Right renal cortex interstitium (tissue), 3 donors: ENCODE measurements around the gene OTULINL. TPM values are rescaled to one million over a fixed set of nuclear protein-coding genes. Genes with fewer than 3 reads are reported as not detected.
"Not testable (repeated sequence)": the region's sequence is repeated elsewhere in the genome, so short reads cannot be mapped to it uniquely, and the experiment has no call there.

Experiments
- DNase-seq, 3 donors: peaks; one replicate each; pipeline ENCODE4 v3.0.0-alpha.2; 2013; ENCODE audit warnings: low read depth in 3 of 3, low spot score in 2 of 3
- polyA plus RNA-seq, 3 donors: library from polyadenylated mRNA; unstranded; fragments of 120-200 nt; gene quantifications; one replicate each; pipeline ENCODE4 v1.2.1, GENCODE V29; 2013; ENCODE audit not compliant: insufficient read length in 3 of 3

Gene OTULINL
- 10 to 100 TPM in 2 of 3 donors, 1 to 10 TPM in 1; 9.2 to 11.5 (median 10.3) TPM for polyA plus RNA-seq

DNA sequence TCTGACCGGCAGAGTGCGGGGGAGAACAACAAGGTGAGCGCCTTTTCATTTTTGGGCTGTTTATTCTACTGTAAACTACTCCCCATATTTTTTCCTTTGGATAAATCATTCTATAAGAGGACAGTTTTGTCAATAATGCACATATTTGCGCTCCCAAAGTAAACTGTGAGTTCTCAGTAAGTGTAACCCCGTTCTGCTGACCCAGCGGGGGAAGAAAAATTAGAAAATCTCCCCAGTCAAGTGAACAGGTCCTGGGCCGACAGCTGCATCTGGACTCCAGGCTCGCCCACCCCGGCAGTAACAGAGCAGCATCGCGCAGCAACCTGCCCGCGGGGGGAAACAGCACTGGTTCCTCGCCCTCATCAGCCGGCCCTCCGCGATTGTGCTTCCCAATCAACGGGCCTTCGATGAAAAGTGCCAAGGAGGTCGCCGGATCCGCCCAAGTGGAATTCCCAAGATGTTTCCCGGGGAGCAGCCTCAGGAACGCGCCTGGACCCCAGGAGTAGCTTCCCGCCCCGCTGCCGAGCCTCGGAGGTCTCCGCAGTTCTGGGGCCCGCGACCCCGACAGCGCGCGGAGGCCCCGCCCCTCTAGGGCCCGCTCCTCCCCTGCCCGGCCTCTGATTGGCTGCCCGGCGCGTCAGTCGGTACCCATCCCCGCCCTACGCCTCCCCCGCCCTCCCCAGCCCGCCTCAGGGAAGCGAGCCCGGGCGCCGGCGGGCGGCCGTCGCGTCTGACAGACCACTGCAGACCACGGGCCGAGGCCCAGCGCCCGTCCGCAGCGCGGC, at the start of gene OTULINL:
OTULINL (plus strand) TSS at position 687 of the 785 bp plus-strand sequence. CDS start 103 bp downstream, outside the sequence.
- DNase-seq: peak; percentile 48 to 74 (median 70)

DNA sequence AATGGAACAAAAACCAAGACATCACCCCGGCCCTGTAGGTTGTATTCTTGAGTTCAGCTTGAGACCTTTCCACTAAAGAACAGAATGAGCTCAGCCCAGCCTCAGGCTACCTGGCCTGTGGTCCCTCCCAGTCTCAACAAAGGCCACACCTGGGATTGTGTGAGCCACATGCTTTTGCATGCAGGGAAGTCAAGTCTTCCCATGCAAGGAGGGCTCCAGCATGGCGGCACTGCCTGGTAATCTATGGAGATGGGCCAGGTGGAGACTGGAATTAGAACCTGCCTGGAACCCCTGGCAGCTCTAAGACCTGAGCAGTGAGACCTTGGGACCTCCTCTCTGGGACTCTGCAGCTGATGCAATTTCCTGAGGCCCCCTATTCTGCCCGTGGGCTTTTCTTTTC, 49.4 kb upstream of the OTULINL start:
- DNase-seq: no peak

DNA sequence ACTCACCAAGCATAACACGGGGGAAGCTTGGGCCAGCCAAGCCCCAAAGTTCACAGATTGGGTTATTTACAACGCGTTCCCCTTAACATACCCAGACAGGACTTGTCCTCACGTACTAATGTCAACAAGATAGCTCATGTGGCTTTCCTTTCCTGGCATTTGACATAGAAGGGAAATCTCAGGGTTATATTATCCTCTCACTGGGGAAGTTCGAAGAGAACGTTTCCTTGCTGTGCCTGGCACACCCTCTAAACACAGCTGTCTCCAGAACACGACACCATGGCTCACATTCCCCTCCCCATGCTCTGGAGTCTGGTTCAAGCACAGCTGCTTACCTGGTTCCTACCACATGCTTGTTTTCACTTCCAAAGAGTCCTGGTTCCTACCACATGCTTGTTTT, 46.8 kb upstream of the OTULINL start:
- peak in 2 of 3 donors; percentile 15 to 24 for DNase-seq

DNA sequence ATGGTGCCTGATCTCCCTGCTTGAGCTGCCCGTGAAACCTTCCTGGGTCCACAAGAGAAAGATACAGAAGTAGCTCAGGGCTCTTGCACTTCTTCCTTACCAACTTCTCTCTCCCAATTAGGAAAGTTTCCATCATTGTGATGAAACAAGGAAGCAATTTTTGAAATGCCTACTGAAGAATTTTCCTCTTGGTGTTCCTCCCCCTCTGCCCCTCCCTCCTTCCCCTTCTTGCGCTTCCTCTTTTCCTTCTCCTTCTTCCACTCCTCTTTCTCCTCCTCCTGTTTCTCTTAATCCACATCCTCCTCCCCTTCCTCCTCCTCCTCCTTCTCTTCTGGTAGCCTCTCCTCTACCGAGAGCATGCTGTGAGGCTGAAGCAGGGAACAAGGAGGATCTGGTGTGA, 36.3 kb upstream of the OTULINL start:
- DNase-seq: no peak

DNA sequence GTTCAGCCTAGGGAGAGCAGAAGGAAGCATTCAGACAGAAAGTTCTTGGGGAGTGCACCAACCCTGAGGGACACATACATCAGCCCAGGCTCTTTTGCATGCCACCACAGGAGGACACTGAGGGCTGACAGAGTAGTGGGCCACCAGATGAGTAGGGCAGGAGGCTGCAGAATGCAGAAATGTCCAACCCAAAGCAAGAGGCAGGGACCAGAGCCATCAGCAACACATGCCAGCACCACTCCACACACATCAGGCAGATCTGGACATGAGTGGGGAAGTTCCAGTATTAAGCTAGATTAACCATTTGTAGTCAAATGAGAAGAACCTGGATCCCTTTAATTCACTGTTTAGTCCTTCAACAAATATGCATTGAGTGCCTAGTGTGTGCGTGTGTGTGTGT, 35.7 kb upstream of the OTULINL start:
- DNase-seq: no peak

DNA sequence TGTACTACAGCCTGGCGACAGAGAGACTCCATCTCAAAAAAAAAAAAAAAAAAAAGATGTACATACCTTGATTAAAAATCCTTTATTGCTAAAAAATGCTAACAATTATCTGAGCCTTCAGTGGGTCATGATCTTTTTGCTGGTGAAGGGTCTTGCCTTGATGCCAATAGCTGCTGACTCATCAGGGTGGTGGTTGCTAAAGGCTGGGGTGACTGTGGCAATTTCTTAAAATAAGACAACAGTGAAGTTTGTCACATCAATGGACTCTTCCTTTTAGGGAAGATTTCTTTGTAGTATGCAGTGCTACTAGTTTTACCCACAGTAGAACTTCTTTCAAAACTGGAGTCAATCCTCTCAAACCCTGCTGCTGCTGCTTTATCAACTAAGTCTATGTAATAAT, 33.9 kb upstream of the OTULINL start:
- no peak for DNase-seq

DNA sequence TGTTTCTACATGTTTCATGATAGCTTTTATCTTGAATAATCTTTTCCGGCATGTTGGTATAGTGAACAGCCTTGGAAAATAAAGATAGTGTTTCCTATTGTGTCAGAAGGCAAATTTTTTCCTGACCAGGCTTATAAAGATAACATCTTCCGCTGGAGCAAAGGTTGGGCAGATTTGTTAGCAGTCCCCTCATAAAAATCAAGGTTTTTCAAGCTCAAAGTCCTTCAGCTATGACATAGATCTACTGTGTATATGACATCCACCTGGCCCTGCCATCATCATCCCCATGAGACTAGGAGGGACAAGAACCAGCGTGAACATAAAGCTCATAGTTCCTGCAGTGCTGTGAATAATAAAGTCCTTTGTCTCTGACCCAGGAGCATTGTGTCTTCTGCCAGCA, 30.4 kb upstream of the OTULINL start:
- DNase-seq: no peak

DNA sequence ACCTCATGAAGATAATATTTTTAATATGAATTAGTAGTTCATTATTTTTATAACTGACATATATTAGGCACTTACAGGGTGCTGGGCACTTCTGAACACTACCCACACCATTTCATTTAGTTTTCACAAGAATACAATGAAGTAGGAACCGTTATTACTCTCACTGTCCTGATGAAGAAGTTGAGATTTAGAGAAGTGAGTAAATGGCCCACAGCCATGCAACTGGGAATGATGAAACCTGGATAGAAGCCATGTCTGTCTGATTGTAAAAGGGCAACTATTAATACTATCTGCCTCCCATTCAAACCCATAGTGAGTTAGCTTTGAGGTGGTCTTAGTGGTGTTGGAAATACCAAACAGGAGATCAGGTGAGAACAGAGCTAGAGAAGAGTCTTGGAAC, 29.6 kb upstream of the OTULINL start:
- no peak for DNase-seq

DNA sequence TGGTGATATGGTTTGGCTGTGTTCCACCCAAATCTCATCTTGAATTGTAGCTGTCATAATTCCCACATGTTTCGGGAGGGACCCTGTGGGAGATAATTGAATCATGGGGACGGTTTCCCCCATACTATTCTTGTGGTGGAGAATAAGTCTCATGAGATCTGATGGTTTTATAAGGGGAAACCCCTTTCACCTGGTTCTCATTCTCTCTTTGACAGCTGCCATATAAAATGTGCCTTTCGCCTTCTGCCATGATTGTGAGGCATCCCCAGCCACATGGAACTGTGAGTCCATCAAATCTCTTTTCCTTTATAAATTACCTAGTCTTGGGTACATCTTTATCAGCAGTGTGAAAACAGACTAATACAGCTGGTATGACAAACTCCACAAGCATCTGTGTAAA, 27.3 kb upstream of the OTULINL start:
- not testable (repeated sequence) for DNase-seq

DNA sequence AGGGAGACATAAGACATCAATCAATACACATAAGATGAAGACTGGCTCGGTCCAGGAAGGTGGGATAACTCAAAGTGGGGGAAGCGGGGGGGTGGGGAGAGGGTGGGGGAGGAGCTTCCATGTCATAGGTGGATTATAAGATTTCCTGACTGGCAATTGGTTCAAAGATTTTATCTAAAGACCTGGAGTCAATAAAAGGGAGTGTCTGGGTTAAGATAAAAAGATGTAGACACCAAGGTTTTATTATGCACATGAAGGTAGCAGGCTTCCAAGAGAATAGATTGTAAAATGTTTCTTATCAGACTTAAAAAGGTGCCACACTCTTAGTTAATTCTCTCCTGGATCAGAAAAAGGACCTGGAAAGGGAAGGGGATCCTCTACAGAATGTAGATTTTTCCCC, 25.6 kb upstream of the OTULINL start:
- DNase-seq: no peak

DNA sequence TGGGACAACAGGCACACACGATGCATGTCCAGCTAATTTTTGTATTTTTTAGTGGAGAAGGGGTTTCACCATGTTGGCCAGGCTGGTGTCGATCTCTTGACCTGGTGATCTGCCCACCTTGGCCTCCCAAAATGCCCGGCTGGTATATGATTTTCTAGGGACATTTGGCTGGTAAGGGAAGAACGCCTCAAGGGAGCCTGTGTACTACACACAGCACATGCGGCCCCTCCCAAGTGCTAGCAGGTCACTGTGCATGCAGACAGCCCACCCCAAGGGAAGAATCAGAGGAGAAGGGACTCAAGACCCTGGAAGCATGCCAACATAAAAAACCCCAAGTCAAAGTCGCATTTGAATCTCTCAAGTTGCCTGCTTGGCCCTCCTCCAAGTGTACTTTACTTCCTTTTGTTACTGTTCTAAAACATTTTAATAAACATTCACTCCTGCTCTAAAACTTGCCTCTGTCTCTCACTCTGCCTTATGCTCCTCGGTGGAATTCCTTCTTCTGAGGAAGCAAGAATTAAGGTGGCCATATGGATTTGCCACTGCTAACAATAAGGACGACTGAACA, 24.3 kb upstream of the OTULINL start:
- no peak for DNase-seq

DNA sequence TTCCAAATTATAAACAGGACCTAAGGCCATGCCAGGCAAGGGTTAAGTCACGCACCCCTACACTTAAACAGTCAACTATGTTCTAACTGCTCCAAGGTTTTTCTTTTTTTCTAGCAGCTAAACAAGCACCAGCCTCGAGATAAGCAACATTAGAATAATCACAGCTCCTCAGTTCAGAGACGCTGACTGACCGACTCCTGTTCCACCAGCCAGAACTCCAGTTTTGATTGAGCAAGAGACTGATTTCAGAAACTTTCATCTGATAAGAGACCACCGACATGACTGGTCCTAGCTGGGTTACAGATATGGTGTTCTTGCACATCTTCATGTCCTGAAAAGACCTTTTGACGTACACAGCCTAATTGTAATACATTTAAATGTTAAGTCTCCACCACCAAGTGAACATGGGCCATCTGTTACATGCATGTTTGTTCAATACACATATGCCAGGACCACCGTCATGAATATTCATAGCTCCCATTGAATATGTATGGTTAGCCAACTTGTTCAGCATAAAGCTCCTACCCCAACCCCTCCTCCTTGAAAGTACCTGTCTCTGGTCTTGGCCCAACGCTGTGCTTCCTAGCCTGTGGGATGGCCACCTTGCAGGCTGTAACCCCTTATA, 23.7 kb upstream of the OTULINL start:
- DNase-seq: no peak

DNA sequence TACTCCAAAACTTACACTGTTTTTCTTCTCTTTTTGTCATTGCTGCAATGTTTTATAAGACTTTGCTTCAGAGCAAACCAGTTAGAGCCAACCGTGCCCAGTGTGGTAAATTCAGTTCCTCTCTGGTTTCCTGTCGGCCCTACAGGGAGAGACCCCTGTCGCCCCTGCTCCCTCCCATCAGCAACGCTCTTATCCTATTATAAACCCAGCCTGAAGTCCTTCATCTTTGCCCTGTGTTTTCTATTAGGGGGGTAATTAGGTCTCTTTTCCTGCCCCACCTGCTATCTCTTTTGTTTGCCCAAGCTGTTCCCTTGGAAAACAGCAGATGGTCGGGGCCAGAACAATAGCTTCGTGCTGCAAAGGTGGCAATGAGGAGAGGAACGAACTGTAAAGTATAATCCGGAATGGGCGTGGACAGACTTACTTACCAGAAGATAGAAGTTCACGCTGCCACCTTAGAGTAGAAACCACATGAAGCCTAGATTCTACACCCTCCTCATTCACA, 21.4 kb upstream of the OTULINL start:
- DNase-seq: no peak

DNA sequence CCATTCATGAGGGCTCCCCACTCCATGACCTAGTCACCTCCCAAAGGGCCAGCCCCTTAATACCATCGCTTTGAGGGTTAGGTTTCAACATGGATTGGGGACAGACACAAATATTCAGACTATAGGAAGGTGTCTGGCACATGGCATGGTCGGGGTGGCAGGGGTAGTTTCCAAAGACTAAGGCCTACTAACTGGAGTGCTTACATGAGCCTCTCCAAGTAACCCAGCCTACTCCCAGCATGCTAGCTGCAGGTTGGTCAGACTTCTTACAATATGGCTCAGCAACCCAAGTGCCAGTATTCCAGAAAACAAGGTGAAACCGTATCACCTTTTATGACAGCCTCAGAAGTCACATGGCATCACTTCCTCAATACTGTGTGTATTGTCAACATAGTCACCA, 19.9 kb upstream of the OTULINL start:
- no peak for DNase-seq

DNA sequence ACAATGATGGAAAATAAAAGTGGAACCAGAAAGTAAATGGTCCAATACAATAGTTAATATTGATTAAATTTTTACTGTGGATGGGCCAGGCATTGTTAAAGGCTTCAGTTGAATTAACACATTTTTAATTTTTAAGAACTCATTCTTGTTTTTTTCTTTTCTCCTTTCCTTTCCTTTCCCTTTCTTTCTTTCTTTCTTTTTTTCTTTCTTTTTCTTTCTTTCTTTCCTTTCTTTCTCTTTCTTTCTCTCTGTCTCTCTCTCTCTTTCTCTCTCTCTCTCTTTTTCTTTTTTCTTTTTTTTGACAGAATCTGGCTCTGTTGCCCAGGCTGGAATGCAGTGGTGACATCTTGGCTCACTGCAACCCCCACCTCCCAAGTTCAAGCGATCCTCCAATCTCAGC, 13.3 kb upstream of the OTULINL start:
- DNase-seq: no peak

DNA sequence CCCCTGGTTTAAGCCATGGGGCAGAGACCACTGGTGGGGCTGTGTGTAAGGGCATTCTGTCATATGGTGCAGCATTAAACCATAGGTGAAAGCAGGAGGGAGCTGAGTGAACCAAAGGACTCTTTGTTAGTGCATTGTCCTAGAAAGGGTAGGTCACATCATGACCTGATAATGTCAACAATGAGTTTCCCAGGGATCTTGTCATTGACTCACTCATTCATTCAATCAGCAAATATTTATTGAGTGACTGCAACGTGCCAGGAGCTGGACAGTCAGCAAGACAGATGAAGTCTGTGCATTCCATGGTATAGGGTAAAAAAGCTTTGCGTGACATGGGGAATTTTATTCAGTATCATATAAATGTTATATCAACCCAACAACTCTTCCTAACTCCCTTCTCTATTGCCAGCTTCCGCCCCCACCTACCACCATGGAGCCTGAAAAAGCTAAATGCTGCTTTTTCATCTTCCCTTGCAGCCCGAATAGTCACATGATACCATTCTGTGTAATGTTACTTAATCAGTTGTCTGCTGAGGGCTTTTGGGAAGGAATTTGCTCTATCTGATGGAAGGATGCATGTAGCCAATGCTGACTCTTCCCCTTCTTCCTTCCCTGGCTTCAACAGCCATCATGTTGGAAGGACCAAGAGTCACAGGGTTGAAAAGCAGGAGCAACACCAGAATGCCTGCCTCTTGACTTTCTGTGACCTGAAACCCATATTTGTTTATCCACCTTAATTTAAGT, 11.5 kb upstream of the OTULINL start:
- no peak for DNase-seq

DNA sequence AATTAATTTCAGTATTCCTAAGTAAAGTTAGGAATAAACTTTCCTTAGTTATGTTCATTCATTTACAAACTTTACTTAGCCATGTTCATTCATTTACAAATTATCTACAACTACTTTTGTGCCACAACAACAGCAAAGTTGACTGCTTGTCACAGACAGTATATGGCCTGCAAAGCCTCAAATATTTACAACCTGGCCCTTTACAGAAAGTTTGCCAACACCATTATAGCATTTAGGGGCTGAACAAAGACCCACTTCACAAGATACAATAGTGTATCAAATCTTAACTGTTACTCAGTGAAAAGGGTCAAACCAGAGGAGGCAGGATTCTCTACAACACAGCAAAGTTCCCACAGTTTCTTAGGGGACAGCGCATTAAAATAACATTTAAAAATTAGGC, 9.7 kb upstream of the OTULINL start:
- no peak for DNase-seq

DNA sequence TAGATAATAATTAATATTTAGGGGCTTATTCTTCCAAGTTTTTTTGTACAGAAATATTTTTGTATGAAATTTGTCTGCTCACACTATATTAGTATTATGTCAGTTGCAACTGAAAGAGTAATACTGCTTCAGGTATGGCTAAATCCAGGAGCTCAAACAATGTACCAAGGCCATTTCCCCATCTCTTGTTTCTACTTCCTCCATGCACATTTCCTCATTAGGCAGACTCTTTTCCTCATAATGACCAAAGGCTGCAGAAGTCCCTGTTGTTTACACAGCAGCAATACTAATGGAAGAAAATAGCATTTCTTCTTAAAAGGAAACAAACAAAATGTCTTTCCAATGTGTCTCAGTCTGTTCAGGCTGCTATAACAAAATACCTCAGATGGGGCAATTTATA, 9.2 kb upstream of the OTULINL start:
- DNase-seq: no peak

DNA sequence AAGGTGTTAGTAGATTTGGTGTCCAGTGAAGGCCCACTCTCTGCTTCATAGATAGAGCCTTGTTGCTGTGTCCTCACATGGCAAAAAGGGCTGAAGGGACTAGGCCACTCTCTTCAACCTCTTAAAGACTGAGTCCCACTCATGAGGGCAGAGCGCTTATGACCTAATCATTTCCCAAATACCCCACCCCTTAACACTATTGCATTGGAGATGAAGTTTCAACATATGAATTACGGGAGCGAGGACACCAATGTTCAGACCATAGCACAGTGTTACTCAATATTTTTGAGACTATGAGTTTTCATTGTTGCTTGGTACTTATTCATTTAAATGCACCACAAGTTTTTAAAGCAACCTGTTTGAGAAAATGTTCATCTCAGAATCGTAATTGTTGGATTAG, 8.8 kb upstream of the OTULINL start:
- DNase-seq: no peak

DNA sequence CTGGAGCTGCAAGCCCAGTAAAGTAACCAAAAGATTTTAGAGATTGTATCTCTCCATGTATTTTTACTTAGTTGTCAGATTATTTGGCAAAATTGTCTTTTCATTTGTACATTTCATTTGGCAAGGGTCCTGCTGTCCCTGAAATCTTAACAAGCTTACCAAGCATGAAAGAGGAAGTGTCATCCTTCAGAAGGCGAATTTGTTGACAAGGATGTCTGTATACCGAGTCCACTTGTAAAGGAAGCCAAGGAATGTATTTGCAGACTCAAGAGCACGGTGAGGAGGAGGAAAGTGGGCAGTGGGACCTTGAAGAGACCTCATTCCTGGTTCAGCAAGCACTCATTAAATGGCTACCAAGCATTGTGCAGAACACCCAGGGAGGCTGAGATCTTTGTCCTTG, 7.5 kb upstream of the OTULINL start:
- no peak for DNase-seq

DNA sequence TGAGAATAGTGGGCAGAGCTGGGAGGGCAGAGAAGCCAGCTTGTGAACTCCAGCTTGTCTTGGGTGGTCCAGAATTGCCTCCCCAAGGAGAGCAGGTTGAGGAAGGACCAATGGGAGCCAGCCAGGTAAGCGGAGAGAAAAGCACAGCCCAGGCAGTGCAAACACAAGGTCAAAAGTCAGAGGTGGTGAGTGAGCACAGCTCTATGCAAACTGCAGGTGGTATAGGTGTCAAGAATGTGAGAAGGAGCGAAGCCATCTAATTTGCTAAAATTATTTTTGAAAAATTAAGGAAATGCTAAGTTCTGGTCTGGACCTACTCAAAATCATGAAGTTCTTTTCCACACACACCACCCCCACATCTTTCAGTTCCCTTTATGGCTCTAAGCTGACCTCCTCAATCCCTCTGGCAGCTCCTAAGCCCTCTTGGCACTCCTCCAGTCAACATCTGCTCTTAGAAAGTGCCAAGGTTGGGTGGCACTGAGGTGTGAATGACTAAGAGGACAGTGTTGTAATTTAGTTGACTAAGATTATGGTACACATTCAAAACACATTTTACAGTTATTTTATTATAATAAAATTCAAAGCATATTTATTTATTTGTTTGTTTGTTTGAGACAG, 6.6 kb upstream of the OTULINL start:
- DNase-seq: no peak
